SK-N-SH (cell line): Measurements from ENCODE around the gene EMP2. TPM values are rescaled to one million over a fixed set of nuclear protein-coding genes. Genes with fewer than 3 reads are reported as not detected.

Experiments
- CTCF ChIA-PET: fragments of 300-600, 350-600 bp; formaldehyde crosslinking; extraction: SDS; loops from one replicate; lab custom pipeline; 2021; lab: Yijun Ruan, JAX
- POLR2A ChIA-PET: fragments of 350-600 bp; sonication (Branson Sonifier 250); formaldehyde crosslinking; extraction: SDS; loops from one replicate; lab custom pipeline; 2020; ENCODE audit warnings: antibody characterized with exemption, inconsistent platforms; lab: Yijun Ruan, JAX
- DNase-seq: peaks from one replicate; pipeline ENCODE4 v3.0.0; 2012
- H2AFZ ChIP-seq: fragments of 200-600 bp; sonication (generic); 2 replicates; pipeline ENCODE4 v1.8.1; 2016; ENCODE audit warnings: antibody characterized with exemption, mild to moderate bottlenecking, low read depth
- H3F3A ChIP-seq: fragments of 200-600 bp; sonication (generic); replicated peaks from 2 replicates; pipeline ENCODE3; 2016; ENCODE audit warnings: antibody characterized with exemption, mild to moderate bottlenecking; ENCODE audit not compliant: insufficient read depth
- H3K27ac ChIP-seq, 2 experiments: fragments of 200-500 bp in 1 of 2; fragments of 200-600 bp in 1 of 2; sonication (Bioruptor generic) in 1 of 2; sonication (generic), shearing (Covaris generic) in 1 of 2; 2 replicates each; pipeline versions ENCODE4 v1.5.1 to v1.6.1; 2014 to 2016; ENCODE audit warnings: low read depth in 2 of 2, inconsistent platforms in 1 of 2, low read length in 1 of 2, mild to moderate bottlenecking in 1 of 2, mixed read lengths in 1 of 2
- H3K27me3 ChIP-seq: fragments of 200-600 bp; sonication (generic), shearing (Covaris generic); 2 replicates; pipeline ENCODE4 v1.6.1; 2016; ENCODE audit warnings: mixed run types; ENCODE audit not compliant: insufficient read depth
- H3K36me3 ChIP-seq, 2 experiments: fragments of 200-500 bp in 1 of 2; fragments of 200-600 bp in 1 of 2; sonication (Bioruptor generic) in 1 of 2; sonication (generic) in 1 of 2; replicated peaks in 1 of 2; 2 replicates each; pipeline versions ENCODE3 to v1.5.1; 2014 to 2016; ENCODE audit warnings: low read length in 1 of 2, mild to moderate bottlenecking in 1 of 2; ENCODE audit not compliant: insufficient read depth in 2 of 2, control insufficient read depth in 1 of 2
- H3K4me1 ChIP-seq, 2 experiments: fragments of 200-500 bp in 1 of 2; fragments of 200-600 bp in 1 of 2; sonication (Bioruptor generic) in 1 of 2; sonication (generic), shearing (Covaris generic) in 1 of 2; 2 replicates each; pipeline versions ENCODE4 v1.5.1 to v1.6.1; 2014 to 2016; ENCODE audit warnings: low read depth in 1 of 2, low read length in 1 of 2, mixed run types in 1 of 2; ENCODE audit not compliant: insufficient read depth in 2 of 2, control insufficient read depth in 1 of 2
- H3K4me2 ChIP-seq: fragments of 200-600 bp; sonication (generic), shearing (Covaris generic); 2 replicates; pipeline ENCODE4 v1.6.1; 2017; ENCODE audit warnings: mixed run types
- H3K4me3 ChIP-seq, 2 experiments: fragments of 200-500 bp in 1 of 2; fragments of 200-600 bp in 1 of 2; sonication (Bioruptor generic) in 1 of 2; sonication (generic), shearing (Covaris generic) in 1 of 2; 2 replicates each; pipeline versions ENCODE4 v1.5.1 to v1.8.1; 2014 to 2016; ENCODE audit warnings: low read depth in 2 of 2, inconsistent platforms in 1 of 2, low read length in 1 of 2, mild to moderate bottlenecking in 1 of 2, mixed read lengths in 1 of 2, moderate library complexity in 1 of 2
- H3K79me2 ChIP-seq: fragments of 200-600 bp; sonication (generic); 2 replicates; pipeline ENCODE4 v1.8.1; 2017; ENCODE audit warnings: mild to moderate bottlenecking; ENCODE audit not compliant: insufficient read depth
- H3K9ac ChIP-seq: fragments of 200-600 bp; sonication (generic); 2 replicates; pipeline ENCODE4 v1.6.1; 2017; ENCODE audit warnings: mixed run types
- H3K9me2 ChIP-seq: fragments of 200-600 bp; sonication (generic); 2 replicates; pipeline ENCODE4 v1.6.1; 2017; ENCODE audit warnings: mixed run types
- H3K9me3 ChIP-seq: fragments of 200-600 bp; sonication (generic); 2 replicates; pipeline ENCODE4 v1.6.1; 2017; ENCODE audit warnings: mixed run types, mild to moderate bottlenecking, moderate library complexity
- H4K20me1 ChIP-seq: fragments of 200-600 bp; sonication (generic); 2 replicates; pipeline ENCODE4 v1.6.1; 2017; ENCODE audit warnings: mild to moderate bottlenecking, mixed run types; ENCODE audit not compliant: insufficient read depth
- ELF1 ChIP-seq: IDR thresholded peaks from 2 replicates; pipeline ENCODE4 v1.4.0; 2012
- EP300 ChIP-seq, 2 experiments: IDR thresholded peaks; 2 replicates each; pipeline versions ENCODE4 v1.4.0 to v1.6.1; 2012; ENCODE audit warnings: borderline replicate concordance in 1 of 2, low read depth in 1 of 2, low read length in 1 of 2
- EZH2phosphoT487 ChIP-seq: fragments of 200-600 bp; sonication (generic); IDR thresholded peaks from 2 replicates; pipeline ENCODE4 v1.6.1; 2017; ENCODE audit warnings: low read depth, mixed run types, mild to moderate bottlenecking, antibody characterized with exemption, moderate library complexity, borderline replicate concordance
- FOSL2 ChIP-seq: IDR thresholded peaks from 2 replicates; pipeline ENCODE4 v1.4.0; 2012; ENCODE audit warnings: low read depth, mild to moderate bottlenecking, moderate library complexity, borderline replicate concordance
- FOXM1 ChIP-seq: IDR thresholded peaks from 2 replicates; pipeline ENCODE4 v1.4.0; 2012; ENCODE audit warnings: low read depth, mild to moderate bottlenecking
- GABPA ChIP-seq: IDR thresholded peaks from 2 replicates; pipeline ENCODE4 v1.4.0; 2012; ENCODE audit warnings: low read depth, mild to moderate bottlenecking
- GATA2 ChIP-seq: sonication (generic); formaldehyde crosslinking; IDR thresholded peaks from 2 replicates; pipeline ENCODE4 v1.5.0; 2020; ENCODE audit warnings: mild to moderate bottlenecking, missing genetic modification reagents
- JUND ChIP-seq: IDR thresholded peaks from 2 replicates; pipeline ENCODE4 v1.4.0; 2012
- MAX ChIP-seq: IDR thresholded peaks from 2 replicates; pipeline ENCODE4 v1.4.0; 2012; ENCODE audit warnings: low read depth
- POLR2AphosphoS5 ChIP-seq: IDR thresholded peaks from 2 replicates; pipeline ENCODE4 v1.6.1; 2012; ENCODE audit warnings: low read depth, low read length
- RAD21 ChIP-seq: IDR thresholded peaks from 2 replicates; pipeline ENCODE4 v1.6.1; 2012; ENCODE audit warnings: mild to moderate bottlenecking, low read length
- RCOR1 ChIP-seq: fragments of 150-350 bp; IDR thresholded peaks from 2 replicates; pipeline ENCODE4 v1.6.1; 2017; ENCODE audit warnings: antibody characterized with exemption, low read length
- TAF1 ChIP-seq: IDR thresholded peaks from 2 replicates; pipeline ENCODE4 v1.6.1; 2012; ENCODE audit warnings: low read depth, mild to moderate bottlenecking, low read length, moderate library complexity, borderline replicate concordance
- TEAD4 ChIP-seq: IDR thresholded peaks from 2 replicates; pipeline ENCODE4 v1.4.0; 2012; ENCODE audit warnings: mild to moderate bottlenecking, borderline replicate concordance; ENCODE audit not compliant: insufficient read depth
- ZBTB33 ChIP-seq: IDR thresholded peaks from 2 replicates; pipeline ENCODE4 v1.4.0; 2012; ENCODE audit warnings: low read depth, borderline replicate concordance
- WGBS: methylation state at CpG from one replicate; pipeline ENCODE4 v1.1.6; 2017; ENCODE audit warnings: low lambda C conversion rate; 5-methylcytosine and 5-hydroxymethylcytosine counted together
- polyA plus RNA-seq, 3 experiments: library from polyadenylated mRNA; depleted of rRNA; stranded (reverse); fragments of >200 nt; gene quantifications; 2 replicates each; pipeline ENCODE4 v1.2.3, GENCODE V29; 2012
- TF ChIP-seq, protein P1 (sequence below): IDR thresholded peaks from 2 replicates; pipeline ENCODE4 v1.4.0; 2012; ENCODE audit warnings: low read depth, borderline replicate concordance
- TF ChIP-seq, protein P2 (sequence below): IDR thresholded peaks from 2 replicates; pipeline ENCODE4 v1.6.1; 2012; ENCODE audit warnings: mild to moderate bottlenecking, low read depth, low read length, moderate library complexity
- TF ChIP-seq, protein P3 (sequence below): fragments of 150-350 bp; IDR thresholded peaks from 2 replicates; pipeline ENCODE4 v1.6.1; 2017; ENCODE audit warnings: antibody characterized with exemption, low read length, low read depth, borderline replicate concordance

Gene EMP2
- polyA plus RNA-seq, 1 of the 3 experiments (the other 2 are of a cell fraction) = 4.3 TPM

- H3K79me2 ChIP-seq = no peaks in the 10 kb centered on the region
- ChIA-PET CTCF (interaction anchor here (1.1 kb wide), 1 partner anchor 92 kb away, joined by 3 read pairs; no protein-coding TSS in a partner anchor), POLR2A (no interaction called here)
- no peaks in the 10 kb centered on the region for H3K9me2 ChIP-seq
- no peak for DNase-seq
- H2AFZ ChIP-seq = no peak overlapping the region
- peaks cover 0 to 5% of the 10 kb centered on the region in 2 experiments; a peak in 1 of 4 replicates for H3K4me1 ChIP-seq
- peaks cover 7% of the 10 kb centered on the region for H3F3A ChIP-seq
- H3K27me3 ChIP-seq = no peaks in the 10 kb centered on the region
- no peak overlapping the region for H3K9ac ChIP-seq
- H3K4me2 ChIP-seq = no peak overlapping the region
- no peaks in the 10 kb centered on the region for H3K9me3 ChIP-seq
- H3K27ac ChIP-seq = no peak overlapping the region
- no peak overlapping the region for H3K4me3 ChIP-seq
- no peaks in the 10 kb centered on the region for H3K36me3 ChIP-seq
- TF ChIP-seq GABPA (no peak), GATA2 (no peak), EP300 (IDR thresholded peaks at IDR 0.05; ENCODE audit: borderline replicate concordance in 1 of 2, low read depth in 1 of 2, low read length in 1 of 2) (no peak), TAF1 (no peak), RCOR1 (no peak), RAD21 (no peak), ELF1 (no peak)
- TF ChIP-seq, protein P1, sequence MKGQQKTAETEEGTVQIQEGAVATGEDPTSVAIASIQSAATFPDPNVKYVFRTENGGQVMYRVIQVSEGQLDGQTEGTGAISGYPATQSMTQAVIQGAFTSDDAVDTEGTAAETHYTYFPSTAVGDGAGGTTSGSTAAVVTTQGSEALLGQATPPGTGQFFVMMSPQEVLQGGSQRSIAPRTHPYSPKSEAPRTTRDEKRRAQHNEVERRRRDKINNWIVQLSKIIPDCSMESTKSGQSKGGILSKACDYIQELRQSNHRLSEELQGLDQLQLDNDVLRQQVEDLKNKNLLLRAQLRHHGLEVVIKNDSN = no peak
- TF ChIP-seq, protein P2, sequence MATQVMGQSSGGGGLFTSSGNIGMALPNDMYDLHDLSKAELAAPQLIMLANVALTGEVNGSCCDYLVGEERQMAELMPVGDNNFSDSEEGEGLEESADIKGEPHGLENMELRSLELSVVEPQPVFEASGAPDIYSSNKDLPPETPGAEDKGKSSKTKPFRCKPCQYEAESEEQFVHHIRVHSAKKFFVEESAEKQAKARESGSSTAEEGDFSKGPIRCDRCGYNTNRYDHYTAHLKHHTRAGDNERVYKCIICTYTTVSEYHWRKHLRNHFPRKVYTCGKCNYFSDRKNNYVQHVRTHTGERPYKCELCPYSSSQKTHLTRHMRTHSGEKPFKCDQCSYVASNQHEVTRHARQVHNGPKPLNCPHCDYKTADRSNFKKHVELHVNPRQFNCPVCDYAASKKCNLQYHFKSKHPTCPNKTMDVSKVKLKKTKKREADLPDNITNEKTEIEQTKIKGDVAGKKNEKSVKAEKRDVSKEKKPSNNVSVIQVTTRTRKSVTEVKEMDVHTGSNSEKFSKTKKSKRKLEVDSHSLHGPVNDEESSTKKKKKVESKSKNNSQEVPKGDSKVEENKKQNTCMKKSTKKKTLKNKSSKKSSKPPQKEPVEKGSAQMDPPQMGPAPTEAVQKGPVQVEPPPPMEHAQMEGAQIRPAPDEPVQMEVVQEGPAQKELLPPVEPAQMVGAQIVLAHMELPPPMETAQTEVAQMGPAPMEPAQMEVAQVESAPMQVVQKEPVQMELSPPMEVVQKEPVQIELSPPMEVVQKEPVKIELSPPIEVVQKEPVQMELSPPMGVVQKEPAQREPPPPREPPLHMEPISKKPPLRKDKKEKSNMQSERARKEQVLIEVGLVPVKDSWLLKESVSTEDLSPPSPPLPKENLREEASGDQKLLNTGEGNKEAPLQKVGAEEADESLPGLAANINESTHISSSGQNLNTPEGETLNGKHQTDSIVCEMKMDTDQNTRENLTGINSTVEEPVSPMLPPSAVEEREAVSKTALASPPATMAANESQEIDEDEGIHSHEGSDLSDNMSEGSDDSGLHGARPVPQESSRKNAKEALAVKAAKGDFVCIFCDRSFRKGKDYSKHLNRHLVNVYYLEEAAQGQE = no peak
- TF ChIP-seq, protein P3, sequence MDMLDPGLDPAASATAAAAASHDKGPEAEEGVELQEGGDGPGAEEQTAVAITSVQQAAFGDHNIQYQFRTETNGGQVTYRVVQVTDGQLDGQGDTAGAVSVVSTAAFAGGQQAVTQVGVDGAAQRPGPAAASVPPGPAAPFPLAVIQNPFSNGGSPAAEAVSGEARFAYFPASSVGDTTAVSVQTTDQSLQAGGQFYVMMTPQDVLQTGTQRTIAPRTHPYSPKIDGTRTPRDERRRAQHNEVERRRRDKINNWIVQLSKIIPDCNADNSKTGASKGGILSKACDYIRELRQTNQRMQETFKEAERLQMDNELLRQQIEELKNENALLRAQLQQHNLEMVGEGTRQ = no peak
- WGBS = 72% methylated on average over 6 of the region's 6 CpGs
- no peaks in the 10 kb centered on the region for H4K20me1 ChIP-seq
Observed at GRCh38 chr16:10606607-10607006, 26.2 kb upstream of the EMP2 start.

- 26% methylated on average over 2 of the region's 3 CpGs for WGBS
- no peak overlapping the region for H3K9ac ChIP-seq
- H3K9me2 ChIP-seq = no peaks in the 10 kb centered on the region
- H3K79me2 ChIP-seq = no peaks in the 10 kb centered on the region
- no peak overlapping the region for H2AFZ ChIP-seq
- peaks cover 7% of the 10 kb centered on the region for H3F3A ChIP-seq
- peaks cover 0 to 10% of the 10 kb centered on the region in 2 experiments; a peak in 1 of 4 replicates for H3K4me1 ChIP-seq
- TF ChIP-seq TAF1 (no peak), ZBTB33 (no peak), RCOR1 (no peak), EZH2phosphoT487 (no peak), FOXM1 (no peak), RAD21 (no peak), TEAD4 (no peak), POLR2AphosphoS5 (no peak), JUND (no peak), MAX (no peak), FOSL2 (no peak)
- TF ChIP-seq, all 33 proteins: peak for 0
- H3K4me3 ChIP-seq = no peak overlapping the region
- H3K4me2 ChIP-seq = no peak overlapping the region
- POLR2A ChIA-PET = no interaction called here
- no peaks in the 10 kb centered on the region for H3K36me3 ChIP-seq
- H3K27me3 ChIP-seq = no peaks in the 10 kb centered on the region; the same call in 1 of the 2 replicates
- no peaks in the 10 kb centered on the region for H3K9me3 ChIP-seq
- no peak overlapping the region for H3K27ac ChIP-seq
- CTCF ChIA-PET = interaction anchor here (2.0 kb wide), 1 partner anchor 26 kb away, joined by 10 read pairs; the partner anchor contains the start of gene EMP2
- H4K20me1 ChIP-seq = no peaks in the 10 kb centered on the region
- DNase-seq = no peak
Observed at GRCh38 chr16:10605636-10606035, 25.2 kb upstream of the EMP2 start.
